ENCODE data around the gene ADAD2. TPM values are rescaled to one million over a fixed set of nuclear protein-coding genes. Genes with fewer than 3 reads are reported as not detected.

Gene ADAD2
- total and polyA plus RNA-seq, 12 donors, result 0.12 to 11.6 (median 0.63) TPM; not detected in 3

DNA sequence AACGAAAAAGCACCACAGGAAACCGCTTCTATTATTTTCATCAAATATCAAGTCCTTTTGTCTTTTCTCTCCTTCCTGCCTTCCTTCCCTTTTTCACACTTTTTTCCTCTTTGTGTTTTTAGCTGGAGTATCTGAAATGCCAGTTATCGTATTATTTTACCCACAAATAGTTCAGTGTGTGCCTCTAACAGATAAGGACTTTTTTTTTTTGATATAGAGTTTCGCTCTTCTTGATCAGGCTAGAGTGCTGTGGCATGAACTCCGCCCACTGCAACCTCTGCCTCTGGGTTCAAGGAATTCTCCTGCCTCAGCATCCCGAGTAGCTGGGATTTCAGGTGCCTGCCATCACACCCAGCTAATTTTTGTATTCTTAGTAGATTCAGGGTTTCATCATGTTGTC lies 35.2 kb upstream of the ADAD2 start:
- TF ChIP-seq POLR2A (IDR thresholded peaks at IDR 0.05) (no peak), CTCF (IDR thresholded peaks at IDR 0.05) (no peak)
- no peak overlapping the region for H3K27ac ChIP-seq
- no peak for DNase-seq
- H3K4me1 ChIP-seq (replicated peaks in 1 of 2), result no peaks in the 10 kb centered on the region
- H3K27me3 ChIP-seq, result no peaks in the 10 kb centered on the region
- intact Hi-C loops (cut with DNase I), result no loop called here
- H3K9me3 ChIP-seq (replicated peaks in 1 of 3), result no peaks in the 10 kb centered on the region
- no peaks in the 10 kb centered on the region for H3K36me3 ChIP-seq (replicated peaks in 1 of 2)
- WGBS, 4 donors, result 84 to 89% (median 87%) methylated on average over 6 of the region's 6 CpGs
- no peak overlapping the region for H3K4me3 ChIP-seq

DNA sequence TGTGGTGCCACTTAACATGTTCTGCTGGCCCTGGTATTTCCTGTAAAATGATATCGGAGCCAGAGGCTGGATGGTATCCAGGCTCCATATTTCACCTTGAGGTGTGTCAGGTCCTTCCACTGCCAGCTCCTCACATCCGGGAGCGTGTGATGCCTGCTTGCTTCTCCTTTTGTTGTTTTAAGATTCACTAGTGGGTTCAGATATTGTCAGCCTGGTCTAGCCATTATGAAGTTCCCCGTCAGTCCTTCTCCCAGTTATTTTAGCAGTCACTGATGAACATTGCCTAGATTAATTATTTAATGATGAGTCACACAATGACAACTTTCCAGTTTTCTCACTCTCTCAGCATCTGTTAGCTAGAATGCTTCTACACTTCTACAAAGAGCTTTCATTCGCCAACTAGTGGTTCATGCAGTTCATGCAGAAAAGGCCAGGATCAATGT lies 34.6 kb upstream of the ADAD2 start:
- peak in 1 of 6 experiments; percentile 8 for TF ChIP-seq CTCF (IDR thresholded peaks at IDR 0.05)
- no peak for TF ChIP-seq POLR2A (IDR thresholded peaks at IDR 0.05)
- WGBS, 4 donors, result 38 to 47% (median 43%) methylated on average over 5 of the region's 5 CpGs
- Histone ChIP-seq H3K4me1 (replicated peaks in 1 of 2) (no peaks in the 10 kb centered on the region), H3K9me3 (replicated peaks in 1 of 3) (no peaks in the 10 kb centered on the region), H3K36me3 (replicated peaks in 1 of 2) (no peaks in the 10 kb centered on the region), H3K4me3 (no peak overlapping the region), H3K27ac (no peak overlapping the region), H3K27me3 (no peaks in the 10 kb centered on the region)
- intact Hi-C loops (cut with DNase I), result no loop called here
- no peak for DNase-seq

- H3K9me3 ChIP-seq (replicated peaks in 1 of 3), result no peaks in the 10 kb centered on the region
- TF ChIP-seq CTCF (IDR thresholded peaks at IDR 0.05), result no peak
- TF ChIP-seq POLR2A (IDR thresholded peaks at IDR 0.05), result no peak
- WGBS, 4 donors, result 35 to 53% (median 43%) methylated on average over 9 of the region's 9 CpGs
- no peaks in the 10 kb centered on the region for H3K36me3 ChIP-seq (replicated peaks in 1 of 2)
- H3K27me3 ChIP-seq, result no peaks in the 10 kb centered on the region
- no peak overlapping the region for H3K4me3 ChIP-seq
- no peaks in the 10 kb centered on the region for H3K4me1 ChIP-seq (replicated peaks in 1 of 2)
- no peak overlapping the region for H3K27ac ChIP-seq
- intact Hi-C loops (cut with DNase I), result no loop called here
- DNase-seq, result no peak
Measured at GRCh38 chr16:84159007-84159406, 31.9 kb upstream of the ADAD2 start.

DNA sequence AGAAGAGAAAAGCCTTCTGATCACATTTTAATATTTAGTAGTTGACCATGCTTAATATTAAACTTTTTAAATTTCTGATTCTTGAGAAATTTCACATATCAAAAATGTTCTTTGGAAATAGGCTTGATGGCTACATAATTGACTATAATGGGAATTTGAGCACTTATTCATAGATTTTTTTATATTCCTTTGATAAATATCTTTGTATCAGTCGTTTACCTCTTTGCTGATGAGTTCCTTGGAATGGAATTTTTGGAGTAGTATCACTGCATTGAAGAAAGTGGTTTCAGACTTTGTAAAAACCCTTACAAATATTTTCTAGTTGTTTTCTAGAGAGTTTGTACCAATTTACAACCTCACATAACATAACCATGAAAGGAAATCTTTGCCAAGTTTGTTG lies 31.2 kb upstream of the ADAD2 start:
- intact Hi-C loops (cut with DNase I), result no loop called here
- H3K4me1 ChIP-seq (replicated peaks in 1 of 2), result no peaks in the 10 kb centered on the region
- no peak for DNase-seq
- TF ChIP-seq POLR2A (IDR thresholded peaks at IDR 0.05) (no peak), CTCF (IDR thresholded peaks at IDR 0.05) (no peak)
- no peaks in the 10 kb centered on the region for H3K9me3 ChIP-seq (replicated peaks in 1 of 3)
- H3K27me3 ChIP-seq, result no peaks in the 10 kb centered on the region
- H3K27ac ChIP-seq, result no peak overlapping the region
- WGBS, 4 donors, result 23 to 59% (median 43%) methylated on average over 1 of the region's 1 CpG
- H3K36me3 ChIP-seq (replicated peaks in 1 of 2), result no peaks in the 10 kb centered on the region
- H3K4me3 ChIP-seq, result no peak overlapping the region
